ENCODE results near the gene SYTL1.

SYTL1 gene

GRCh38 chr1:27392778-27393635 is 51.2 kb downstream of the SYTL1 start:
- H3K27me3 ChIP-seq (ENCODE audit: control insufficient read depth in 5 of 5, insufficient read depth in 4 of 5, low read length in 5 of 5): peaks cover 0 to 4% (median 0%) of the 10 kb centered on the region in 5 donors
- peaks cover 4 to 53% (median 24%) of the 10 kb centered on the region in 5 donors for H3K4me1 ChIP-seq (ENCODE audit: control insufficient read depth in 5 of 5, insufficient read depth in 5 of 5, low read length in 5 of 5)
- peak overlapping the region; percentile 21 to 72 (median 48) for H3K9ac ChIP-seq (ENCODE audit: low read length in 5 of 5)
- no peak overlapping the region for H3K27ac ChIP-seq (ENCODE audit: low read depth, low read length)
- peak overlapping the region in 4 of 5 donors; percentile 27 to 61 (median 58) for H3K4me3 ChIP-seq (ENCODE audit: low read depth in 1 of 5, low read length in 5 of 5)
- no peaks in the 10 kb centered on the region for H3K36me3 ChIP-seq (ENCODE audit: control insufficient read depth in 5 of 5, insufficient read depth in 5 of 5, low read length in 5 of 5)
- H3K9me3 ChIP-seq (ENCODE audit: control insufficient read depth in 5 of 5, low read length in 5 of 5): no peaks in the 10 kb centered on the region

DNA sequence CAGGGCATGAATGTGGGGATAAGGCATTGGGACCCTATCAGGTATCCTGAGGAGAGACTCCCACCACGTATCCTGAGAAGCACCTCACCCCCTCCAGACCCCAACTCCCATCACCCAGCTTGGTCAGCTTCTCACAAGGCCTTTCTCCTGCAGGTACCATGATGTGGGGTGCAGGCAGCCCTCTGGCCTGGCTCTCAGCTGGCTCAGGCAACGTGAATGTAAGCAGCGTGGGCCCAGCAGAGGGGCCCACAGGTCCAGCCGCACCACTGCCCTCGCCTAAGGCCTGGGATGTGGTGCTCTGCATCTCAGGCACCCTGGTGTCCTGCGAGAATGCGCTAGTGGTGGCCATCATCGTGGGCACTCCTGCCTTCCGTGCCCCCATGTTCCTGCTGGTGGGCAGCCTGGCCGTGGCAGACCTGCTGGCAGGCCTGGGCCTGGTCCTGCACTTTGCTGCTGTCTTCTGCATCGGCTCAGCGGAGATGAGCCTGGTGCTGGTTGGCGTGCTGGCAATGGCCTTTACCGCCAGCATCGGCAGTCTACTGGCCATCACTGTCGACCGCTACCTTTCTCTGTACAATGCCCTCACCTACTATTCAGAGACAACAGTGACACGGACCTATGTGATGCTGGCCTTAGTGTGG is 51.9 kb downstream of the SYTL1 start:
- Histone ChIP-seq H3K27ac (ENCODE audit: low read depth, low read length) (no peak overlapping the region), H3K4me3 (ENCODE audit: low read depth in 1 of 5, low read length in 5 of 5) (no peak overlapping the region), H3K9ac (ENCODE audit: low read length in 5 of 5) (no peak overlapping the region), H3K4me1 (ENCODE audit: control insufficient read depth in 5 of 5, insufficient read depth in 5 of 5, low read length in 5 of 5) (peaks cover 4 to 46% (median 24%) of the 10 kb centered on the region in 5 donors), H3K9me3 (ENCODE audit: control insufficient read depth in 5 of 5, low read length in 5 of 5) (no peaks in the 10 kb centered on the region), H3K27me3 (ENCODE audit: control insufficient read depth in 5 of 5, insufficient read depth in 4 of 5, low read length in 5 of 5) (peaks cover 0 to 4% (median 0%) of the 10 kb centered on the region in 5 donors), H3K36me3 (ENCODE audit: control insufficient read depth in 5 of 5, insufficient read depth in 5 of 5, low read length in 5 of 5) (no peaks in the 10 kb centered on the region)

- no peak overlapping the region for H3K27ac ChIP-seq (ENCODE audit: low read depth, low read length)
- H3K27me3 ChIP-seq (ENCODE audit: control insufficient read depth in 5 of 5, insufficient read depth in 4 of 5, low read length in 5 of 5): peaks cover 0 to 4% (median 0%) of the 10 kb centered on the region in 5 donors
- peaks cover 4 to 48% (median 27%) of the 10 kb centered on the region in 5 donors for H3K4me1 ChIP-seq (ENCODE audit: control insufficient read depth in 5 of 5, insufficient read depth in 5 of 5, low read length in 5 of 5)
- no peaks in the 10 kb centered on the region for H3K36me3 ChIP-seq (ENCODE audit: control insufficient read depth in 5 of 5, insufficient read depth in 5 of 5, low read length in 5 of 5)
- no peaks in the 10 kb centered on the region for H3K9me3 ChIP-seq (ENCODE audit: control insufficient read depth in 5 of 5, low read length in 5 of 5)
- H3K4me3 ChIP-seq (ENCODE audit: low read depth in 1 of 5, low read length in 5 of 5): no peak overlapping the region
- no peak overlapping the region for H3K9ac ChIP-seq (ENCODE audit: low read length in 5 of 5)
Measured at GRCh38 chr1:27394282-27394658, 52.4 kb downstream of the SYTL1 start.

- Histone ChIP-seq H3K4me3 (ENCODE audit: low read depth in 1 of 5, low read length in 5 of 5) (no peak overlapping the region), H3K36me3 (ENCODE audit: control insufficient read depth in 5 of 5, insufficient read depth in 5 of 5, low read length in 5 of 5) (no peaks in the 10 kb centered on the region), H3K27ac (ENCODE audit: low read depth, low read length) (no peak overlapping the region), H3K9me3 (ENCODE audit: control insufficient read depth in 5 of 5, low read length in 5 of 5) (no peaks in the 10 kb centered on the region), H3K9ac (ENCODE audit: low read length in 5 of 5) (no peak overlapping the region), H3K4me1 (ENCODE audit: control insufficient read depth in 5 of 5, insufficient read depth in 5 of 5, low read length in 5 of 5) (peaks cover 5 to 47% (median 33%) of the 10 kb centered on the region in 5 donors), H3K27me3 (ENCODE audit: control insufficient read depth in 5 of 5, insufficient read depth in 4 of 5, low read length in 5 of 5) (peaks cover 0 to 4% (median 0%) of the 10 kb centered on the region in 5 donors)
Measured at GRCh38 chr1:27394925-27395324, 53.1 kb downstream of the SYTL1 start.

DNA sequence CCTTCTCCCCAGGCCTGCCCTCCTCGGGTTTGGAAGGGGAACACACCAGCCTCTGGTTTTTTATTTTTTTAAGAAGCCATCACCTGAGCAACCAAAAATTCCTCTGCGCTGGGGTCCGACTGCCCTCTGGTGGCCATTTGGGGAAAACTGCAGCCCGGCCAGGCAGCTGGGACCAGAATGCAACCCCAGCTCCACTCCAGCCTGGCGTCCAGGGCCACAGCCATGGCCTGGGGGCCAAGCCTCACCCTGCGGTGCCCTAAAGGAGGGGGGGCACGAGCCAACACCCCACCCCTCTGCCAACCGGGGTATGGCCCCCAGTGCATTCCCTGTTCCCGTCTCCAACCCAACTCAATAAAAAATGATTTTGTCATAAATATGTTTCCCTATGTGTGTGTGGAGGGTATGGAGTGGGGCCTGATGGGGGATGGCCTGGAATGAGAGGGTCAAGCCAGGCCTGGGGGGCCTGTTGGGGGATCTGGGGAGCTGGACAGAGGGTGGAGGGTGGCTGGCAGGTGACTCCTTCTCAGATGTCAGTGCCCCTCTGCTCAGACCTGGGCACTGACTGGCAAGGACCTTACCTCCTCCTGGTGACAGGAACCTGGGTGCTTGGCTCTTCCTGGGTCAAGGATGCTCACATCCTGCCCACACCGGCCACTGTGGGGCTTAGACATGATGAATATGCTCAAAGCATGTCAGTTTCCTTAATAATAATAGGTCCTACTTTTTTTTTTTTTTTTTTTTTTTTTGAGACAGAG is 53.8 kb downstream of the SYTL1 start:
- no peaks in the 10 kb centered on the region for H3K9me3 ChIP-seq (ENCODE audit: control insufficient read depth in 5 of 5, low read length in 5 of 5)
- H3K27me3 ChIP-seq (ENCODE audit: control insufficient read depth in 5 of 5, insufficient read depth in 4 of 5, low read length in 5 of 5): peaks cover 0 to 4% (median 0%) of the 10 kb centered on the region in 5 donors
- H3K27ac ChIP-seq (ENCODE audit: low read depth, low read length): no peak overlapping the region
- no peak overlapping the region for H3K9ac ChIP-seq (ENCODE audit: low read length in 5 of 5)
- no peak overlapping the region for H3K4me3 ChIP-seq (ENCODE audit: low read depth in 1 of 5, low read length in 5 of 5)
- no peaks in the 10 kb centered on the region for H3K36me3 ChIP-seq (ENCODE audit: control insufficient read depth in 5 of 5, insufficient read depth in 5 of 5, low read length in 5 of 5)
- peaks cover 5 to 51% (median 40%) of the 10 kb centered on the region in 5 donors for H3K4me1 ChIP-seq (ENCODE audit: control insufficient read depth in 5 of 5, insufficient read depth in 5 of 5, low read length in 5 of 5)

GRCh38 chr1:27397110-27397509 is 55.3 kb downstream of the SYTL1 start:
- Histone ChIP-seq H3K9me3 (ENCODE audit: control insufficient read depth in 5 of 5, low read length in 5 of 5) (no peaks in the 10 kb centered on the region), H3K27me3 (ENCODE audit: control insufficient read depth in 5 of 5, insufficient read depth in 4 of 5, low read length in 5 of 5) (no peaks in the 10 kb centered on the region), H3K36me3 (ENCODE audit: control insufficient read depth in 5 of 5, insufficient read depth in 5 of 5, low read length in 5 of 5) (no peaks in the 10 kb centered on the region), H3K4me3 (ENCODE audit: low read depth in 1 of 5, low read length in 5 of 5) (no peak overlapping the region), H3K4me1 (ENCODE audit: control insufficient read depth in 5 of 5, insufficient read depth in 5 of 5, low read length in 5 of 5) (peaks cover 2 to 51% (median 45%) of the 10 kb centered on the region in 5 donors), H3K9ac (ENCODE audit: low read length in 5 of 5) (no peak overlapping the region), H3K27ac (ENCODE audit: low read depth, low read length) (no peak overlapping the region)

DNA sequence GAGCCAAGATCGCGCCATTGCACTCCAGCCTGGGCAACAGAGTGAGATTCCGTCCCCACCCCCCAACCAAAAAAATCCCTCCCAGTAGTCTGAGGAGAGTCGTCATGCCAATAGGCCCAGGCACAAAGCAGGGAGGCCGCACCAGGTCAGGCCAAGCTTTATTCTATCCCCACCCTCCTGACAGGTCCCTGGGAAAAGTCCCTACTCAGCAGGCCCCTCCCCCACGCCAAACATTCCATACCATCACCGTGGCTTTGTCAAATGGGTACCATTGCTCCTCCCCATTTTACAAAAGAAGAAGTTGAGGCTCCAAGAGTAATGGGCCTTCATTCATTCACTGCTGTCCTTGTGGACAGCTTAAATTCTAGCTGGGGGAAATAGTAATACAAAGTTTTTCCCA is 55.9 kb downstream of the SYTL1 start:
- H3K4me1 ChIP-seq (ENCODE audit: control insufficient read depth in 5 of 5, insufficient read depth in 5 of 5, low read length in 5 of 5): peaks cover 7 to 54% (median 47%) of the 10 kb centered on the region in 5 donors
- no peaks in the 10 kb centered on the region for H3K9me3 ChIP-seq (ENCODE audit: control insufficient read depth in 5 of 5, low read length in 5 of 5)
- H3K36me3 ChIP-seq (ENCODE audit: control insufficient read depth in 5 of 5, insufficient read depth in 5 of 5, low read length in 5 of 5): no peaks in the 10 kb centered on the region
- H3K27ac ChIP-seq (ENCODE audit: low read depth, low read length): no peak overlapping the region
- no peak overlapping the region for H3K4me3 ChIP-seq (ENCODE audit: low read depth in 1 of 5, low read length in 5 of 5)
- H3K27me3 ChIP-seq (ENCODE audit: control insufficient read depth in 5 of 5, insufficient read depth in 4 of 5, low read length in 5 of 5): no peaks in the 10 kb centered on the region
- H3K9ac ChIP-seq (ENCODE audit: low read length in 5 of 5): no peak overlapping the region

- Histone ChIP-seq H3K27ac (ENCODE audit: low read depth, low read length) (no peak overlapping the region), H3K4me3 (ENCODE audit: low read depth in 1 of 5, low read length in 5 of 5) (no peak overlapping the region), H3K9ac (ENCODE audit: low read length in 5 of 5) (peak overlapping the region in 1 of 5 donors; percentile 21), H3K36me3 (ENCODE audit: control insufficient read depth in 5 of 5, insufficient read depth in 5 of 5, low read length in 5 of 5) (no peaks in the 10 kb centered on the region), H3K27me3 (ENCODE audit: control insufficient read depth in 5 of 5, insufficient read depth in 4 of 5, low read length in 5 of 5) (no peaks in the 10 kb centered on the region), H3K9me3 (ENCODE audit: control insufficient read depth in 5 of 5, low read length in 5 of 5) (no peaks in the 10 kb centered on the region), H3K4me1 (ENCODE audit: control insufficient read depth in 5 of 5, insufficient read depth in 5 of 5, low read length in 5 of 5) (peaks cover 11 to 60% (median 53%) of the 10 kb centered on the region in 5 donors)
Measured at GRCh38 chr1:27398405-27399149, 56.8 kb downstream of the SYTL1 start.

- no peak overlapping the region for H3K4me3 ChIP-seq (ENCODE audit: low read depth in 1 of 5, low read length in 5 of 5)
- peaks cover 14 to 68% (median 62%) of the 10 kb centered on the region in 5 donors for H3K4me1 ChIP-seq (ENCODE audit: control insufficient read depth in 5 of 5, insufficient read depth in 5 of 5, low read length in 5 of 5)
- H3K9ac ChIP-seq (ENCODE audit: low read length in 5 of 5): peak overlapping the region in 1 of 5 donors; percentile 21
- no peaks in the 10 kb centered on the region for H3K27me3 ChIP-seq (ENCODE audit: control insufficient read depth in 5 of 5, insufficient read depth in 4 of 5, low read length in 5 of 5)
- H3K36me3 ChIP-seq (ENCODE audit: control insufficient read depth in 5 of 5, insufficient read depth in 5 of 5, low read length in 5 of 5): no peaks in the 10 kb centered on the region
- no peaks in the 10 kb centered on the region for H3K9me3 ChIP-seq (ENCODE audit: control insufficient read depth in 5 of 5, low read length in 5 of 5)
- no peak overlapping the region for H3K27ac ChIP-seq (ENCODE audit: low read depth, low read length)
Measured at GRCh38 chr1:27399251-27400025, 57.6 kb downstream of the SYTL1 start.

All from subcutaneous abdominal adipose tissue (tissue), 5 donors.